ENCODE measurements around the gene SEMA3E. TPM values are rescaled to one million over a fixed set of nuclear protein-coding genes. Genes with fewer than 3 reads are reported as not detected.
"Not testable (repeated sequence)": the region's sequence is repeated elsewhere in the genome, so short reads cannot be mapped to it uniquely, and the experiment has no call there.

SEMA3E gene
- total and polyA plus RNA-seq, 2 donors, result 12.6 to 24.3 TPM

- Histone ChIP-seq H3K4me1 (ENCODE audit: insufficient read depth) (no peaks in the 10 kb centered on the region), H3K4me3 (ENCODE audit: low read depth, low read length) (no peak overlapping the region), H3K36me3 (ENCODE audit: insufficient read depth) (no peaks in the 10 kb centered on the region), H3K27ac (ENCODE audit: low read depth) (no peak overlapping the region)
- 43% methylated on average over 5 of the region's 5 CpGs for WGBS
- no peak for DNase-seq (ENCODE audit: extremely low spot score)
These were observed 191.7 kb downstream of the SEMA3E start for GRCh38 chr7:83457022-83457892.

- Histone ChIP-seq H3K4me3 (ENCODE audit: low read depth, low read length) (no peak overlapping the region), H3K36me3 (ENCODE audit: insufficient read depth) (no peaks in the 10 kb centered on the region), H3K4me1 (ENCODE audit: insufficient read depth) (no peaks in the 10 kb centered on the region), H3K27ac (ENCODE audit: low read depth) (no peak overlapping the region)
- no peak for DNase-seq (ENCODE audit: extremely low spot score)
- 89% methylated on average over 5 of the region's 5 CpGs for WGBS
These were observed 192.5 kb downstream of the SEMA3E start for GRCh38 chr7:83456413-83456812.

DNA sequence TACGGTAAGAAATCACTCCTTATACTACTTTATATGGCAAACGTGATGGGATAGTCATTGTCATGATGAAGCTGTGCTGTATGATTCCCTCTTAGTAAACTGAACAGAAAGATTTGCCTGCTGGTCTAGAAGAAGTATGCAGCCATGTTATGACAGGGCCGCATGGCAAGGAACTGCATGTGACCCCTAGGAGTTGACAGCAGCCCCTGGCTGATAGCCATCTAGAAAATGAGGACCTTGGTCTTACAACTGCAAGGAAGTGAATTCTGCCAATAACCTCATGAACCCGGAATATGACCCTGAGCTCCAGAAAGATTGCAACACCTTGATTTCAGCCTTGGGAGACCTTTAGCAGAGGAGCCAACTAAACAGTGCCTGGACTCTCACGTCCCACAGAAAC lies 193.3 kb downstream of the SEMA3E start:
- 90% methylated on average over 5 of the region's 5 CpGs for WGBS
- H3K27ac ChIP-seq (ENCODE audit: low read depth), result no peak overlapping the region
- no peak for DNase-seq (ENCODE audit: extremely low spot score)
- H3K36me3 ChIP-seq (ENCODE audit: insufficient read depth), result no peaks in the 10 kb centered on the region
- no peaks in the 10 kb centered on the region for H3K4me1 ChIP-seq (ENCODE audit: insufficient read depth)
- no peak overlapping the region for H3K4me3 ChIP-seq (ENCODE audit: low read depth, low read length)

DNA sequence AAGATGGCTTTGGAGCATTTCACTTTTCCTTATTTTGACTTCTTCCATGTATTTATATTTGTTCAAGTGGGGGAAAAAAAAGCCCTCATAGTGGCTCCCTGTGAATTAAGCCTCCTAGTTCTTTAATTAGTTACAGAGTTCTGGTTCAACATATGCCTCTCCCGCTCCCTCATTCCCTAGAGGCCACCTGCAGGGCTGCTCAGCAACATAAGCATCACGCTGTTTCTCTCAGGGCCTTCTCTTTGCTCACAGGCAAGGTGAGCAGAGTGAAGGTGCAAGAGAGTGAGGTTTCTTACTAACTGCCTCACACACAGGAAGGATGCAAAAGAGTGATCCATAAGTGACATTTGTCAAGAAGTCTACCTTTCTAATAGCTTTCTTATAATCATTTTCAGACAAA lies 196.7 kb downstream of the SEMA3E start:
- no peak overlapping the region for H3K4me3 ChIP-seq (ENCODE audit: low read depth, low read length)
- WGBS, result 84% methylated on average over 2 of the region's 2 CpGs
- H3K4me1 ChIP-seq (ENCODE audit: insufficient read depth), result no peaks in the 10 kb centered on the region
- H3K36me3 ChIP-seq (ENCODE audit: insufficient read depth), result no peaks in the 10 kb centered on the region
- DNase-seq (ENCODE audit: extremely low spot score), result no peak
- H3K27ac ChIP-seq (ENCODE audit: low read depth), result no peak overlapping the region

DNA sequence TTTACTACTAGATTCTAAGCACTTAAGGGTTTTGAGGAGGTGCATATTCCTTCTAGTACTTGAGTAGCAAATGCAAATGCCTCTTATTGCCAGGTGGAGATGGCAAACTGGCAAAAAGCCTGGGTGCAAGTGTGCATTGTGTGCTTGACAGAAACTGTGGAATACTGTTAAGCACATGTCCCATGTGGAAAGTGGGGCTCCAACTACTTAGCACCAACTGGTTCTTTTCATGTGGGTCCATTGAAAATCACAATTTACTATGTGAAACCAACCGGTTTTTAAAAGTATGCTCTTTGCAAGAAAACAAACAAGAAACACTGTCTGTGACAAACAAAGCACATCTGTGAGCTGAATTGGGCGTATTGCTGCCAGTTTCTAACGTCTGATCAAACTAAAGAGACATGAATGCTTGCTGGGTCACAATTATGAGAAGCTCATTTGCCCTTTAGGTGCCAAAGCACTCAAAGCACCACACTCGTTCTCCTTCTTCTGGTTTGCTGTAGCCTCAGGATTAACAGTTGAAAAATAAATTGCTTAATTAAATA lies 197.4 kb downstream of the SEMA3E start:
- H3K4me3 ChIP-seq (ENCODE audit: low read depth, low read length), result no peak overlapping the region

GRCh38 chr7:83449781-83450180 lies 199.2 kb downstream of the SEMA3E start:
- no peak for DNase-seq (ENCODE audit: extremely low spot score)
- no peaks in the 10 kb centered on the region for H3K4me1 ChIP-seq (ENCODE audit: insufficient read depth)
- H3K4me3 ChIP-seq (ENCODE audit: low read depth, low read length), result no peak overlapping the region
- H3K27ac ChIP-seq (ENCODE audit: low read depth), result no peak overlapping the region
- H3K36me3 ChIP-seq (ENCODE audit: insufficient read depth), result no peaks in the 10 kb centered on the region

More for the DNA sequence above, 197.4 kb downstream of the SEMA3E start:
- WGBS, result 76% methylated on average over 4 of the region's 4 CpGs
- DNase-seq (ENCODE audit: extremely low spot score), result no peak
- no peaks in the 10 kb centered on the region for H3K36me3 ChIP-seq (ENCODE audit: insufficient read depth)
- no peaks in the 10 kb centered on the region for H3K4me1 ChIP-seq (ENCODE audit: insufficient read depth)
- no peak overlapping the region for H3K27ac ChIP-seq (ENCODE audit: low read depth)

DNA sequence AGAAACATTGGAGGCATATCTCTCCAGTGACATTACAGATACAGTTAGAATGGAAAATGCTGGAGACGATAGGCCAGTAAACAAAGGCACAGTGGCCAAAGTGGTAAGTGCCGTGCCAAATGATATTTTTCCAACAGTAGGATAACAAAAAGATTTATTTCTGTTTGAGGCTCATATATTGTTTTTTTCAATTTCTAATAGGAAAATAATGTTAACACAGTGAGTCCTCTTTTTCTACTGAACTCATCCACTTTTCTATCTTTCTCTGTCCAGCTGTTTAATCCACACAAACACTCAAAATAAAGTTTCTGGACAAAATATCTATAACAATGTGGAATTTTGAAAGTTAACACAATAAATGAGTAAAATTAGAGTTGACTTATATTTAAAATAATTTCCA lies 201.3 kb downstream of the SEMA3E start:
- Histone ChIP-seq H3K4me3 (ENCODE audit: low read depth, low read length) (no peak overlapping the region), H3K4me1 (ENCODE audit: insufficient read depth) (no peaks in the 10 kb centered on the region), H3K27ac (ENCODE audit: low read depth) (no peak overlapping the region), H3K36me3 (ENCODE audit: insufficient read depth) (no peaks in the 10 kb centered on the region)
- 48% methylated on average over 2 of the region's 2 CpGs for WGBS
- no peak for DNase-seq (ENCODE audit: extremely low spot score)

GRCh38 chr7:83446102-83446669 lies 202.8 kb downstream of the SEMA3E start:
- DNase-seq (ENCODE audit: extremely low spot score), result no peak
- H3K4me3 ChIP-seq (ENCODE audit: low read depth, low read length), result no peak overlapping the region
- H3K4me1 ChIP-seq (ENCODE audit: insufficient read depth), result no peaks in the 10 kb centered on the region
- WGBS, result 67% methylated on average over 4 of the region's 4 CpGs
- no peak overlapping the region for H3K27ac ChIP-seq (ENCODE audit: low read depth)
- H3K36me3 ChIP-seq (ENCODE audit: insufficient read depth), result no peaks in the 10 kb centered on the region

DNA sequence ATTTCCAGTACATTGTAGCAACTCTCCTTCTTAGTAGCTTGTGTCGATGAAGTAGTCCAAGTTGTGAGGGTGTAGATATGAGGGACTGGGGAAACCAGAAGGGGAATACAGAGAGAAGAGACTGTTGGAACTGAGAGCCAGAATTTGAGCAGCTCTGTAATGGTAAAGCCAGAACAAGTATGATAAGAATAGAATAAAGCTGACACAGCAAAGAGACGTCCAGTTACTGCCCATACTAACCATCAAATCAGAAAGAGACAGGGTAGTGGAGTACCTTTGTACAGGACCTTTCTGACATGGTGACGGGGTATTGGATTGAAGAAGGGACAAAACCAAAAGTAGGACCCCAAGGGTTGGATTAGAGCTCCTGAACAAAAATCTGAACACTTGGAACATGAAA lies 206.0 kb downstream of the SEMA3E start:
- H3K4me3 ChIP-seq (ENCODE audit: low read depth, low read length), result no peak overlapping the region
- no peak for DNase-seq (ENCODE audit: extremely low spot score)
- no peaks in the 10 kb centered on the region for H3K36me3 ChIP-seq (ENCODE audit: insufficient read depth)
- 81% methylated on average over 3 of the region's 3 CpGs for WGBS
- no peaks in the 10 kb centered on the region for H3K4me1 ChIP-seq (ENCODE audit: insufficient read depth)
- H3K27ac ChIP-seq (ENCODE audit: low read depth), result no peak overlapping the region

GRCh38 chr7:83439026-83439425 lies 209.9 kb downstream of the SEMA3E start:
- 71% methylated on average over 4 of the region's 4 CpGs for WGBS
- no peak for DNase-seq (ENCODE audit: extremely low spot score)
- Histone ChIP-seq H3K4me3 (ENCODE audit: low read depth, low read length) (no peak overlapping the region), H3K36me3 (ENCODE audit: insufficient read depth) (no peaks in the 10 kb centered on the region), H3K4me1 (ENCODE audit: insufficient read depth) (no peaks in the 10 kb centered on the region), H3K27ac (ENCODE audit: low read depth) (no peak overlapping the region)

DNA sequence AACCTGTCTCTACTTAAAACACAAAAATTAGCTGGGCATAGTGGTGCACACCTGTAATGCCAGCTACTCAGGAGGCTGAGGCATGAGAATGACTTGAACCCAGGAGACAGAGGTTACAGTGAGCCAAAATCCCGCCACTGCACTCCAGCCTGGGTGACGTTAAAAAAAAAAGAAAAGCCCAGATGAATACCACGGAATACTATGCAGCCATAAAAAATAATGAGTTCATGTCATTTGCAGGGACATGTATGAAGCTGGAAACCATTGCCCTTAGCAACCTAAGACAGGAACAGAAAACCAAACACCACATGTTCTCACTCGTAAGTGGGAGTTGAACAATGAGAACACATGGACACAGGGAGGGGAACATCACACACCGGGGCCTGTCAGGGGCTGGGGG lies 218.7 kb downstream of the SEMA3E start:
- H3K4me3 ChIP-seq (ENCODE audit: low read depth, low read length); H3K4me1 ChIP-seq (ENCODE audit: insufficient read depth); H3K36me3 ChIP-seq (ENCODE audit: insufficient read depth); DNase-seq (ENCODE audit: extremely low spot score); H3K27ac ChIP-seq (ENCODE audit: low read depth): not testable (repeated sequence)
- WGBS, result 97% methylated on average over 5 of the region's 5 CpGs

- DNase-seq (ENCODE audit: extremely low spot score), result no peak
- Histone ChIP-seq H3K27ac (ENCODE audit: low read depth) (no peak overlapping the region), H3K4me1 (ENCODE audit: insufficient read depth) (no peaks in the 10 kb centered on the region), H3K36me3 (ENCODE audit: insufficient read depth) (no peaks in the 10 kb centered on the region), H3K4me3 (ENCODE audit: low read depth, low read length) (no peak overlapping the region)
- WGBS, result 19% methylated on average over 2 of the region's 2 CpGs
These were observed 219.4 kb downstream of the SEMA3E start for GRCh38 chr7:83429493-83429892.

DNA sequence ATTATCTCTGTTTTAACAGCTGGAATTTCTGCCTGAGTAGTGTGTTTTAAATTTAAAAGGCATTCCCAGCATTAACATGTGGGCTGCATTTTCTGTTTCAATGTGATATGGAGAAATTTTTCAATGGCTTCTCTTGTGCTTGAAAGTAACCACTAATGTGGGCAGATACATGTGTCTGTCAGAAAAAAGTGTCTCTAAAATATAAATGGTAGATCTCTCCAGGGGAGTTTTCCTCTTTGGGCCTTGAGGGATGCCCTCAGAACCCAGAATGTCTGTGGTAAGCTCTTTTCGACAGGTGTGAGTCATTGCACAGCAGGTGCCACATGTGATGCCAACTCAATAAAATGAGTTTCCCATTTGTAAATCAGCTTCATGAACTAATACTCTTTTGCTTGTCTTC lies 221.1 kb downstream of the SEMA3E start:
- DNase-seq (ENCODE audit: extremely low spot score), result no peak
- WGBS, result 68% methylated on average over 1 of the region's 1 CpG
- Histone ChIP-seq H3K4me1 (ENCODE audit: insufficient read depth) (no peaks in the 10 kb centered on the region), H3K27ac (ENCODE audit: low read depth) (no peak overlapping the region), H3K4me3 (ENCODE audit: low read depth, low read length) (no peak overlapping the region), H3K36me3 (ENCODE audit: insufficient read depth) (no peaks in the 10 kb centered on the region)

- Histone ChIP-seq H3K4me3 (ENCODE audit: low read depth, low read length) (no peak overlapping the region), H3K36me3 (ENCODE audit: insufficient read depth) (no peaks in the 10 kb centered on the region), H3K4me1 (ENCODE audit: insufficient read depth) (no peaks in the 10 kb centered on the region), H3K27ac (ENCODE audit: low read depth) (no peak overlapping the region)
- WGBS, result 89% methylated on average over 3 of the region's 3 CpGs
- no peak for DNase-seq (ENCODE audit: extremely low spot score)
These were observed 222.6 kb downstream of the SEMA3E start for GRCh38 chr7:83426325-83426724.
